ENCODE data around the gene NCSTN. TPM values are rescaled to one million over a fixed set of nuclear protein-coding genes. Genes with fewer than 3 reads are reported as not detected.

The NCSTN gene
- total and polyA plus RNA-seq, 10 of the 15 experiments (the other 5 are each of a cell fraction or from before 2014, with no cell fraction given): 33.3 to 88.2 (median 60.4) TPM

GRCh38 chr1:160367934-160368923 lies 25.0 kb downstream of the NCSTN start (continued):
- TF ChIP-seq MTA3 (IDR thresholded peaks at IDR 0.05; ENCODE audit: borderline replicate concordance, low read length) (no peak), TBL1XR1 (IDR thresholded peaks at IDR 0.05; ENCODE audit: low read depth, low read length) (no peak), ASH2L (IDR thresholded peaks at IDR 0.05; ENCODE audit: borderline replicate concordance, low read depth) (no peak), ZZZ3 (IDR thresholded peaks at IDR 0.05; ENCODE audit: control insufficient read depth, insufficient read length, low read depth) (no peak), NFIC (IDR thresholded peaks at IDR 0.05; ENCODE audit: low read depth, low read length) (no peak), PRDM15 (CRISPR knock-in tag; IDR thresholded peaks at IDR 0.05) (no peak), ETV6 (conservative IDR thresholded peaks at IDR 0.05 in 1 of 2, IDR thresholded peaks at IDR 0.05 in 1 of 2; ENCODE audit: borderline replicate concordance in 1 of 2, low read depth in 1 of 2) (no peak)

Measured in GM12878 (cell line).